ENCODE data around the gene PKP4. TPM values are rescaled to one million over a fixed set of nuclear protein-coding genes. Genes with fewer than 3 reads are reported as not detected.

PKP4 gene
- total and polyA plus RNA-seq, 2 of the 8 experiments (the other 6 are each of a cell fraction or from before 2014, with no cell fraction given): 48.2 to 88.0 TPM

DNA sequence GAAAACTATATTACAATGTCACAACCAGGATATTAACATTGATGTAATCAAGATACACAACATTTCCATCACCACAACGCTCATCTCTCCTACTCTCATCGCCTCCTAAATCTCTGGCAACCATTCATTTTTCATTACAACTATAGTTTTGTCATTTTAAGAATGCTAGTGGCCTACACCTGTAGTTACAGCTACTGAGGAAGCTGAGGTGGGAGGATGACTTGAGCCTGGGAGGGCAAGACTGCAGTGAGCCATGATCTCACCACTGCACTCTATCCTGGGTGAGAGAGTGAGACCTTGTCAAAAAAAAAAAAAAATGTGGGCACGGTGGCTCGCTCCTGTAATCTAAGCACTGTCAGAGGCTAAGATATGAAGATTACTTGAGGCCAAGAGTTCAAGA lies 10.5 kb downstream of the PKP4 start:
- no peak overlapping the region for H3K18ac ChIP-seq (ENCODE audit: extremely low read depth, low read length)
- no peak overlapping the region for H3K9ac ChIP-seq (replicated peaks in 1 of 4; ENCODE audit: extremely low read depth in 1 of 4, low read depth in 3 of 4, low read length in 3 of 4)
- H3K79me2 ChIP-seq (ENCODE audit: control insufficient read depth in 1 of 2, insufficient read depth in 2 of 2, low read length in 2 of 2): peaks cover 7 to 92% of the 10 kb centered on the region in 2 experiments; a peak in 3 of 4 replicates
- H2BK5ac ChIP-seq (ENCODE audit: low read depth, low read length): no peak overlapping the region
- WGBS, 2 experiments (ENCODE audit: extremely low coverage in 1 of 2, insufficient coverage in 1 of 2, insufficient read length in 1 of 2, insufficient replicate concordance in 2 of 2, low coverage in 1 of 2, low lambda C conversion rate in 2 of 2, missing lambda C conversion rate in 1 of 2): 97 to 100% methylated on average over 2 to 4 of the region's 4 CpGs
- no peak overlapping the region for H3K4me3 ChIP-seq (ENCODE audit: extremely low read depth in 1 of 4, insufficient read depth in 2 of 4, low read depth in 3 of 4, low read length in 4 of 4)
- CTCF ChIA-PET (ENCODE audit: partially characterized antibody): interaction anchor here (0.7 to 7.7 kb wide), 4 partner anchors 9 to 443 kb away, joined by 3 to 58 read pairs (median 4); no protein-coding TSS in a partner anchor
- no peak overlapping the region for H2AK5ac ChIP-seq (ENCODE audit: low read depth, low read length)
- no peak for DNase-seq (ENCODE audit: low read depth in 1 of 2, low spot score in 2 of 2)
- H3K9me3 ChIP-seq (ENCODE audit: insufficient read depth in 2 of 2, low read depth in 1 of 2, low read length in 1 of 2): no peaks in the 10 kb centered on the region
- peaks cover 0 to 3% (median 0%) of the 10 kb centered on the region in 4 experiments; a peak in 1 of 8 replicates for H3K36me3 ChIP-seq (ENCODE audit: control insufficient read depth in 2 of 4, insufficient read depth in 4 of 4, low read length in 3 of 4)
- H2BK15ac ChIP-seq (ENCODE audit: low read length): no peak overlapping the region
- no peak for FAIRE-seq
- POLR2A ChIA-PET (ENCODE audit: partially characterized antibody): no interaction called here
- H2BK120ac ChIP-seq (replicated peaks; ENCODE audit: low read depth, low read length): no peak overlapping the region
- H3K4ac ChIP-seq (replicated peaks; ENCODE audit: insufficient read length, low read depth, low read length): no peak overlapping the region
- no peak overlapping the region for H3K27ac ChIP-seq (ENCODE audit: low read depth, low read length)
- H2BK20ac ChIP-seq (ENCODE audit: low read length): no peak overlapping the region
- no peak overlapping the region for H2AFZ ChIP-seq (ENCODE audit: low read length)
- H3K23ac ChIP-seq (ENCODE audit: insufficient read length): no peak overlapping the region
- no peak overlapping the region for H3K56ac ChIP-seq (replicated peaks; ENCODE audit: insufficient read length, low read depth, low read length)
- H3K27me3 ChIP-seq (replicated peaks in 1 of 4; ENCODE audit: control insufficient read depth in 3 of 4, extremely low read depth in 1 of 4, insufficient read depth in 3 of 4, low read length in 3 of 4): no peaks in the 10 kb centered on the region
- H4K20me1 ChIP-seq (replicated peaks in 1 of 2; ENCODE audit: control insufficient read depth in 1 of 2, insufficient read depth in 2 of 2, low read length in 2 of 2): peaks cover 7 to 13% of the 10 kb centered on the region in 2 experiments
- no peak overlapping the region for H4K5ac ChIP-seq (ENCODE audit: insufficient read length, low read depth, low read length)
- H3K14ac ChIP-seq (ENCODE audit: insufficient read length): no peak overlapping the region
- H3K23me2 ChIP-seq (ENCODE audit: low read depth, low read length): no peaks in the 10 kb centered on the region
- H4K91ac ChIP-seq (replicated peaks; ENCODE audit: insufficient read length, low read length): no peak overlapping the region
- H3K4me2 ChIP-seq (ENCODE audit: insufficient read depth in 1 of 2, low read depth in 2 of 2, low read length in 2 of 2): no peak overlapping the region
- H4K8ac ChIP-seq (ENCODE audit: extremely low read depth, insufficient read depth, low read length): no peak overlapping the region
- peaks cover 6% of the 10 kb centered on the region for H3K79me1 ChIP-seq (ENCODE audit: low read depth, low read length)
- H3K4me1 ChIP-seq (replicated peaks in 1 of 4; ENCODE audit: control insufficient read depth in 3 of 4, insufficient read depth in 4 of 4, low read length in 3 of 4): peaks cover 2 to 9% (median 4%) of the 10 kb centered on the region in 4 experiments; a peak in 3 of 7 replicates
- H2BK12ac ChIP-seq (ENCODE audit: low read depth, low read length): no peak overlapping the region
- TF ChIP-seq FOSL1 (IDR thresholded peaks at IDR 0.05; ENCODE audit: insufficient read depth, low read depth, low read length) (no peak), KDM4A (IDR thresholded peaks at IDR 0.05; ENCODE audit: low read depth, low read length, severe bottlenecking) (no peak), BCL11A (IDR thresholded peaks at IDR 0.05; ENCODE audit: low read depth in 2 of 2, low read length in 2 of 2) (no peak), SP2 (IDR thresholded peaks at IDR 0.05; ENCODE audit: low read length) (no peak), MAFK (IDR thresholded peaks at IDR 0.05; ENCODE audit: low read depth, low read length) (no peak), RNF2 (IDR thresholded peaks at IDR 0.05; ENCODE audit: borderline replicate concordance, low read depth, low read length, missing control alignments, poor library complexity, severe bottlenecking) (no peak), CEBPB (IDR thresholded peaks at IDR 0.05; ENCODE audit: low read depth, low read length) (no peak), EP300 (IDR thresholded peaks at IDR 0.05; ENCODE audit: borderline replicate concordance in 1 of 2, low read depth in 2 of 2, low read length in 2 of 2) (no peak), NRF1 (IDR thresholded peaks at IDR 0.05; ENCODE audit: low read depth, low read length) (no peak), CHD1 (IDR thresholded peaks at IDR 0.05; ENCODE audit: low read depth, low read length) (no peak), BRCA1 (IDR thresholded peaks at IDR 0.05; ENCODE audit: low read depth, low read length) (no peak), SIRT6 (IDR thresholded peaks at IDR 0.05; ENCODE audit: low read length) (no peak)
- TF ChIP-seq, protein P1, sequence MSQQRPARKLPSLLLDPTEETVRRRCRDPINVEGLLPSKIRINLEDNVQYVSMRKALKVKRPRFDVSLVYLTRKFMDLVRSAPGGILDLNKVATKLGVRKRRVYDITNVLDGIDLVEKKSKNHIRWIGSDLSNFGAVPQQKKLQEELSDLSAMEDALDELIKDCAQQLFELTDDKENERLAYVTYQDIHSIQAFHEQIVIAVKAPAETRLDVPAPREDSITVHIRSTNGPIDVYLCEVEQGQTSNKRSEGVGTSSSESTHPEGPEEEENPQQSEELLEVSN (IDR thresholded peaks at IDR 0.05): no peak
